ENCODE data around the gene FARS2.

GRCh38 chr6:5490501-5491069 lies 229.3 kb downstream of the FARS2 start:
- TF ChIP-seq CTCF (IDR thresholded peaks at IDR 0.05) (no peak), POLR2A (IDR thresholded peaks at IDR 0.05) (no peak), EP300 (IDR thresholded peaks at IDR 0.05) (no peak)
